Measurements from ENCODE around the gene GMPPB. TPM values are rescaled to one million over a fixed set of nuclear protein-coding genes. Genes with fewer than 3 reads are reported as not detected.
A peak's percentile ranks its signal among the peaks of the same experiment; 100 is the strongest.
"Not testable (repeated sequence)": the region's sequence is repeated elsewhere in the genome, so short reads cannot be mapped to it uniquely, and the experiment has no call there.

Gene GMPPB
- 22.8 TPM for total RNA-seq

DNA sequence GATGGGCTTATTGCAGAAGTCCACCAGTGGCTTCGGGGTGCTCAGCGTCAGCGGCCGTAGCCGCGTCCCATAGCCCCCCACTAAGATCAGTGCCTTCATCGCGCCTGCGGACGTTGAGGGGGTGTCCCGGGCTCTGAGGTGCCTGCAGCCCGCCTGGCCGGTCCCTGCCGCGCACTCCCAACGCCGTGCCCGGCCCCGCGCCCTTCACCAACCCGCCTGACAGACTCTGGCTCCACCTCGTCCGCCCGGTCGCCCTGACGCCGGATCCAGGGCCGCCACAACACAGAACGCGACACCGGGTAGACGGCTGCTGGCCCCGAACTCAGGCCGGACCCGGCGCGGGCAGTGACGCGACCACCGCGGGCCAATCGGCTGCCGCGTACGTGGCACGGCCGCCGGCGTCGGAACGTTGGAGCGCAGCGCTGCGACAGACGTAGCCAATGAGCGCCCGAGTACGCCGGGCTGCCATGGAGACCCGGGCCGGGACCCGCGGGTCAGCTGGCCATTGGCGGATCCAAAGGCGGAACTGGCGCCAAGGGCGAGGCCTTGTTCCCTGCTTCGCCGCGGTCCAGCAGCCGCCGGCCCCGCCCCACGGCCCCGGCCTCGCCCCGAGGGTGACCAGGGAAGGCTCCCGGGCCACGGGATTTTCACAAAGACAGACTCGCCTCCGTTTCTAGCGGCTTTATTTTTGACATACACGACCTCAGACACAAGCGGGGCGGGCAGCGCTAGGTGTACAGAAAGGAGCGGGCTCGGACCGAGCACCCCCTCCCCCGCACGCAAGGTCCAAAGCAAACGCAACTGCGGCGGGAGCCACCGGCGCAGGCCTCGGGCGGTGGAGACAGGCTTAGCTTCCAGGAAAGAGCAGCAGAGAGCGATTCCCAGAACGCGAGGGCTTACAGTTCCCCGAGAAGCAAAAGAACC, at the start of gene GMPPB:
Gene GMPPB (minus strand): TSS at position 324 of the 924 bp plus-strand sequence. CDS start 225 bp downstream, at position 99.
- peak; percentile 98 for DNase-seq

DNA sequence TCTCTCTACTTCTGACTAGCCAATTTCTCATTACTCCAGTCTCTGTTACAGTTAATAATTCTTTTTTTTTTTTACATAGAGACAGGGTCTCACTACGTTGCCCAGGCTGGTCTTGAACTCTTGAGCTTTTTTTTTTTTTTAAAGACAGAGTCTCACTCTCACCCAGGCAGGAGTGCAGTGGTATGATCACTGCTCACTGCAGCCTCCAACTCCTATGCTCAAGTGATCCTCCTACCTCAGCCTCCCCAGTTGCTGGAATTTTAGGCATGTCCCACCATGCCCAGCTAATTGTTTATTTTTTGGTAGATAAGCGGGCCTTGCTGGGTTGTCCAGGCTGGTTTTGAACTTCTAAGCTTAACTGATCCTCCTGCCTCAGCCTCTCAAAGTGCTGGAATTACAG, 49.0 kb upstream of the GMPPB start:
- no peak for DNase-seq

DNA sequence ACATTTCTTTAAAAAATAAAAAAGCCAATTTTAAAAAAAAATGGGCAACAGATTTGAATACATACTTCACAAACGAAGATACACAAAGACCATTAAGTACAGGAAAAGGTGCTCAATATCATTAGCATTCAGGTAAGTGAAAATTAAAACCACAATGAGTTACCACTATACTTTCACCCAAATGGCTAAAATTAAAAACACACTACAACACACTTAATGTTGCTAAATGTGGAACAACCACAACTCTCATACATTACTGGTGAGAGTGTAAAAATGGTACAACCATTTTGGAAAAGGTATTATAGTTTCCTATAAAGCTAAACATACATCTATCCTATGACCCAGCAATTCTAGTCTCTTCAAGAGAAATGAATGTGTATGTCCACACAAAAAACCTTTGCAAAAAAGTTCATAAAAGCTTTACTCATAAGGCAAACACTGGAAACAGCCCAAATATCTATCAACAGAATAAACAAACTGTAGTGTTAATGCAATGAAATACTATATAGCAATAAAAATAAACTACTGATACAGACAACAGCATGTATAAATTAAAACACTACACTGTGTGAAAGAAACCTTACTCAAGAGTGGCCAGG, 47.7 kb upstream of the GMPPB start:
- no peak for DNase-seq

DNA sequence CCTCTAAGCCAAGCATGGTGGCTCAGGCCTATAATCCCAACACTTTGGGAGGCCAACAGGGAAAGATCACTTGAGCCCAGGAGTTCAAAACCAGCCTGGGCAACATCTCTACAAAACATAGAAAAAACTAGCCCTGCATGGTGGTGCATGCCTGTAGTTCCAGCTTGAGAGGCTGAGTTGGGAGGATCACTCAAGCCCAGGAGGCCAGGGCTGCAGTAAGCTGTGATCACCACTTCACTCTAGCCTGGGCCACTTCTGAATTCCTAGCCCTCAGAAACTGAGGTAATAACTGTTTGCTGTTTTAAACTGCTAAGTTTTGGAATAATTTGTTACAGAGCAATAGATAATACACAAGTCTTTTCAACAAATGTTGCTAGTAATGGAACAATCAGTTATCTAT, 46.2 kb upstream of the GMPPB start:
- no peak for DNase-seq

DNA sequence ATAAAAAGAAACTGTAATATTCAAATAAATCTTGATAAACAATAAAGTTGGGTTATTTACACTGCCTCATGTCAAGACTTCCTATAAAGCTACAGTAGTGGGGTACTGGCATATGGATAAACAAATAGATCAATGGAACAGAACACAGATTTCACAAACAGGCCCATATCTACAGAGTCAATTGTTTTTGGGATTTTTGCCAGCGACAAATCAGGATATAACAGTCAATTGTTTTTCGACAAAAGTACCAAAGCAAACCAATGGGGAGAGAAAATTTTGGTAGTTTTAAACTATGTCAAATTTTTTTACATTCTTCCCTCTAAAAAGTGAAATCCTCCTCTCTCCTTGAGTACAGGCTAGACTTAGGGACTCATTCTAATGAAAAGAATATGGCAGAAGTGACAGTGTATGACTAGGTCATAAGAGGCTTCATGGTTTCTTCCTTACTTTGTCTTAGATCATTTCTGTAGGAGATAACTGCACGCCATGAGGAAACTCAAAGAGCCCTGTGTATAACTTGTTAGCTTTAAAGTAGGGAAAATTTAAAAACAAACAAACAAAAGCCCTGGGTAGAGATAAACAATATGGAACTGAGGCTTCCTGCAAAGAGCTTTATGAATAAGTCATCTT, 45.6 kb upstream of the GMPPB start:
- no peak for DNase-seq

DNA sequence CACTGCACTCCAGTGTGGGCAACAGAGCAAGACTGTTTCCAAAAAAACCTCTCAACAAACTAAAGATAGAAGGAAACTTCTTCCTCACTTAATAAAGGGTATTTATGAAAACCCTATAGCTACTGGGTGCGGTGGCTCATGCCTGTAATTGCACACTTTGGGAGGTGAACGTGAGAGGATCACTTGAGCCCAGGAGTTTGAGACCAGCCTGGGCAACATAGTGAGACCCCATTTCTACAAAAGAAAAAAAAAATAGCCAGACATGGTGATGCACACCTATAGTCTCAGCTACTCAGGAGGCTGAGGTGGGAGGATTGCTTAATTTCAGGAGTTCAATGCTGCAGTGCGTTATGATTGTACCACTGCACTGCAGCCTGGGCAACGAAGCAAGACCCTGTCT, 40.2 kb upstream of the GMPPB start:
- no peak for DNase-seq

DNA sequence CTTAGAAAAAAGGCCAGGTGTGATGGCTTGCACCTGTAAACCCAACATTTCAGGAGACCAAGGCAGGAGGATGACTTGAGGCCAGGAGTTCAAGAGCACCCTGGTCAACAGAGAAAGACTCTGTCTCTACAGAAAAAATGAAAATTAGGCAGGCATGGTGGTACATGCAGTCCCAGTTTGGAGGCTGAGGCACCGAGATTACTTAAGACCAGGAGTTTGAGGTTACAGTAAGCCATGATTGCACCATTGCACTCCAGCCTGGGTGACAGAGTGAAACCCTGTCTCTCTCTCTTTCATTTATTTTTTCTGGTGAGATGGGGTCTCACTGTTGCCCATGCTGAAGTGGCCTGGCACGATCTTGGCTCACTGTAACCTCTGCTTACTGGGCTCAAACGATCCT, 37.9 kb upstream of the GMPPB start:
- DNase-seq = no peak

DNA sequence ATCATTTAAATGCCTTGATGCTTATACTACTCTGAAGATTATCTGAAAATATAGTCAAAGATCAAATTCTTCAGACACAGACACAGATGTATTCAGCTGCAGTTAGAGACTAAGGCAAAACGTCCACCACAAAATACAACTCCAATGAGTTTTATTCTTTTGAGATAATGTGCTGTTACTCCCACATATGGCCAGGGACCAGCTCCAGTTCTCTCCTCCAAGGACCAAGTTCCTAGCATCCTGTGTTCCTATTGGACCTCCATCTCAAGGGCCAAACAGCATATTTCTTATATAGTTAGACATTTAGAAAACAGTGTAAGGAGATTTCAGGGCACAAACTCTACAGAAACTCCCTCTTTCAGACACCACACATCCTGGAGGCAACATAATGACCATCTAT, 35.5 kb upstream of the GMPPB start:
- DNase-seq = no peak

DNA sequence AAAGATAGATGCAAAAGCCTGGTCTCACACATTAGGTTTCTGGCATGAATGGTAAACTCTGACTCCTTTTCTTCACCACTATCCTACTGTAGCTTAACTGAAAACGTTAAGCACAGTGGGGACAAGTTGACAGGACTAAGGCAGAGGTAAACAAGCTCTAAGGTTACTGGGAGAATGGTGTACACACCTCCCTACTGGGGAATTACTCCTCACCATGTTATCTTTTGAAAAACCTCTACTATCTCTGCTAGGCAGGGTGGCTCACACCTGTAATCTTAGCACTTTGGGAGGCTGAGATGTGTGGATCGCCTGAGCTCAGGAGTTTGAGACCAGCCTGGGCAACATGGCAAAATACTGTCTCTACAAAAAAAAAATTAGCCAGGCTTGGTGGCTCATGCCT, 33.4 kb upstream of the GMPPB start:
- no peak for DNase-seq

DNA sequence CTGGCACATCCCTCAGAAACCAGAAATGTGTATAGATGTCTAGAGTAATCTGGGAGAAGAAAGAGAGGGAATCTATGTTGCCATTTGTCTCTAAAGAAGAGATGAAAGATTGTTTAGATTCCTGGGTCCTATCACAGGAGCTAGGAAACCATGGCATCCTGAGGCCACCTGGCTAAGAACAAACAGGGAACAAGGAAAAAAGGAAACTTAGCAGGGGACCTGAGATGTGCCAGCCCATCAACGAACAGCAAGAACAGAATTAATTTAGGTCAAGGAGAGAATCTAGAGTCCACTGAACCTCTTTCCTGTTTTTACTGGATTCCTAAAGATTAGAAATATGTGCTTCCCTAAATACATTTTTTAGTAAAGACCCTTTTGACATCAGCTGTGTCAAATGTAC, 32.3 kb upstream of the GMPPB start:
- no peak for DNase-seq

DNA sequence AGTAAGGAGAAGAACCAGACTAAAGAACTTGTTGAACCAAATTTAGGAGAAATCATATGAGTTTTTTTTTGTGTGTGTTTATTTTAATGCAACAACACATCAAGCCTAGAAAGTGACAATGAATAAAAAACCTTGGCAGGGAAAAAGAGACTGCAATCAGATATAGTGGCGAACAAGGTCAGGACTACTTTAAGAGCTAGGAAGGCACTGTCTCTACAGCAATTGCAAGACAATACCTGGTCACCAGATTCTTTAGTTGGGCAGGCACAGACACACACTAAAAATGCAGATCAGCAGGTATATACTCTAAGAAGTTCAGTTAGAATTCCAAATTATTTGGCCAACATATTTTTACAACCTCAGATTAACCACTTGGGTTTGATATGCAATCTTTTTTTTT, 30.8 kb upstream of the GMPPB start:
- no peak for DNase-seq

DNA sequence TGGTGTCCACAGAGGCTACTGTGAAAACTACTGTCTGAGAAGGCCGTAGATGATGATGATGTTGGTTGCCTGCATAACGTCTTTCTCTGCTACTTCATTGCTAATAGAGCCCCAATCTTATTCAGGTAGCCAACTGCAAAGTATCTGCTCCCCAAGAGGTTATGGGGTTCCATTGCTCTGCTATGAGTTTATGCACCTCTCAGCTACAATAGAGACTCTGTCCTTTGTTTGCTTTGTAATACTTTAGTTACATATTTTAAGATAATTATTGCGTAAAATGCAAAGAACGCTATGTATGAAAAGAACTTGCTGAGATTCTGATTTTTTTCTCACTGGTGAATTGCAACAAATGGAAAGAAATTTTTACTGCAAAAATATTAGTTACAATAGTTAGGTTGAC, 27.8 kb upstream of the GMPPB start:
- DNase-seq = no peak

DNA sequence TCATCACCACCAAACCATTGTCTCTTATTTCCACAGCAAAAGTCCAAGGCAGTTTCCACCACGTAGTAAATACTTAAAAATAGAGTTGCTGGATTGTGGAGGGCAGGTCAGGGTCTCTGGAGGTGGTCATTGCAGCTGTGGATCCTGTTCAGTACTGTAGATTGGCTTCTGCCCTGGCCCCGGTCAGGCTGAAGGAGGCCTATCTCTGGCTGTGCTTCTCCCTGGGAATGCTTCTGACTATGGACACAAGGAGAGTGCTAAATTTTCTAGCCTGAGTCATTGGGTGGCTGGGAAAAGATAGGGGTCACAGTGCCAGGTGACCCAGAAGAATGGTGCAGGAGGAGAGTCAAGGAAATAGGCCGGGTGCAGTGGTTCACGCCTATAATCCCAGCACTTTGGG, 26.3 kb upstream of the GMPPB start:
- DNase-seq = no peak

DNA sequence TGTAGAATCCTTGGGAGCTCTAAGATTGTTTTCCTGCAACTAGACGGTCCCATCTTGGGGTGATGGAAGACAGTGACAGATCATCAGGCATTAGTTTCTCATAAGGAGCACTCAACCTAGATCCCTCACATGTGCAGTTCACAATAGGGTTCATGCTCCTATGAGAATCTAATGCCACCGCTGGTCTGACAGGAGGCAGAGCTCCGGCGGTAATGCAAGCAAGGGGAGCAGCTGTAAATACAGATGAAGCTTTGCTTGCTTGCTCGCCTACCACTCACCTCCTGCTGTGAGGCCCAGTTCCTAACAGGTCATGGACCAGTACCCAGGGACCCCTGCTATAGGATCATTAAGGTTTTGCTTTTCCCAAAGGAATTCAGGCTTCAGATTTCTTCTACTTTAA, 25.1 kb upstream of the GMPPB start:
- not testable (repeated sequence) for DNase-seq

DNA sequence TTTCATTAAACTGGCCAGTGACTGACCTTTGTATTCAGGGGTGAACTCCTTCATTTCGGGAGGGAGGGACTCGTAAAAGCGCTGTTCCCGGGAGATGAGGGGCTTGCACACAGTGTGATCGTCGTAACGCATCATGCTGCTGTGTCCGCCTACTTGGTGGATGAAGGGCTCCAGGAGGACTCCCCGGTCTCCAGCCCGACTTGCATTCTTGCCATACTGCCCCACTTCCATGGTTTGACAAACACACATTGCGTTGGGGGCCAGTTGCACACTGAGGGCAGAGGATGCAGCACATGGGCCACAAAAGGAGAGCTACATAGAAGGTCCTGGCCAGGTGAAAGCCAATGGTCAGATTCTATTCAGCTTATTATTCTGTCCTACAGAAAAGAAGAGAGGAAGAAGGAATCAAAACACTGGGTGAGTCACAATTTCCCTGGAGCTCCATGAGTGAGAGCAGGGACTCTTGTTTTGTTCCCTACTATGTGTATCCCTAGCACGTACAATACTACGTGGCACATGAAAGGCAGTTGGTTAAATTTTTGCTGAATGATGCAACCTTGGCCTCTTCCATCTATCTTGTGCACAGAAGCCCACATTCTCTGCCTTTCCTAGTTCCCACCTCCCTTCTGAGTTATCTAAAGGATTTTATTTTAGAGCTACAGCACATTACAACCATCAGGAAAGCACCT, 24.2 kb upstream of the GMPPB start:
- DNase-seq = no peak

DNA sequence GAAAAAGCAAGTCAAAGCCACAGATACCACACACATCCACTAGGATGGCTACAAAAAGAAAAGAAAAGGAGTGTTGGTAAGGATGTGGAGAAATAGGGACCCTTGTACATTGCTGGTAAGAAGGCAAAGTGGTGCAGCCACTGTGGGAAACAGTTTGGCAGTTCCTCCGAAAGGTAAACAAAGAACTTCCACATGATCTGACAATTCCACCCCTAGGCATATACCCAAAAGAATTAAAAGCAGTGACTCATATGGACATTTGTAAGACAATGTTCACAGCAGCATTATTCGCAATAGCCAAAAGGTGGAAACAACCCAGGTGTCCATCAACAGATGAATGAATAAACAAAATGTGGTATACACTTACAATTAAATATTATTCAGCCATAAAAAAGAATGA, 22.2 kb upstream of the GMPPB start:
- no peak for DNase-seq

DNA sequence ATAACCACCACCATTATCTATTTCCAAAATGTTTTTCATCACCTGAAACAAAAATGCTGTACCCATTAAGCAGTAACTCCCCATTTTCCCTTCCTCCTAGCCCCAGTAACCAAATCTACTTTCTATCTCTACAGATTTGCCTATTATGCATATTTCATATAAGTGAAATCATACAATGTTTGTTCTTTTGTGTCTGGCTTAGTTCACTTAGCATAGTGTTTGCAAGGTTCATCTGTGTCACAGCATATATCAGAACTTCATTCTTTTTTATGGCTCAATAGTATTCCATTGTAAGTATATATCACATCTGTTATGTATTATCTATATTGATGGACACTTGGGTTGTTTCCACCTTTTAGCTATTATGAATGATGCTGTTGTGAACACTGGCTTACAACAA, 16.7 kb upstream of the GMPPB start:
- no peak for DNase-seq

DNA sequence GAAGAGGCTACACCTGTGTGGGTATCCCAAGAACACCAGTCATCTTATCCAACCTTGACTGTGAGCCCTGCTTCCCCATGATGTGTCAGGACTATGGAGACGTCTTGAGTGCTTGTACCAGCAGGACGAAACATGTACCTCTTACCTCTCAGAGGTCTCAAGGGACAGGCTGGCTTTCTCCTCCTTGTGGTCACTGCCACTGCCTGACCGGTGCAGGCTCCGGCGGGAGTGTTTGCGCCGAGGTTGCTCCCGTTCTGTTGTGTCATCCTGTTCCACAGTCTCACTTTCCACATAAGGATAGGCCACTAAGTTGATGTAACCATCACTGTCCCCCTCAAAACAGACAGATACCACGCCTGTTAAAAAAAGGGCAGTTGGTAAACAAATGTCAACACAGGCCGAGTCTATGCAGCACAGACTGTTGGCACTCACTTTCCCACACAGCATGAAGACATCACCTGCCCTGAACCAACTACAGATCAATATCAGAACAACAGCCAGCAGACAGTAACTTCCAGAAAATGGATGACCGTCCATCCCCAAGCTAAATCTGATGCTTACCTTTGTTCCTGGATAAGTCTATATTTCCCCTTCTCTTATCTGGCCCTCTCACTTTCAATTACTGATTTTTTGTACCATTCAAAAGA, 14.4 kb upstream of the GMPPB start:
- DNase-seq = no peak

DNA sequence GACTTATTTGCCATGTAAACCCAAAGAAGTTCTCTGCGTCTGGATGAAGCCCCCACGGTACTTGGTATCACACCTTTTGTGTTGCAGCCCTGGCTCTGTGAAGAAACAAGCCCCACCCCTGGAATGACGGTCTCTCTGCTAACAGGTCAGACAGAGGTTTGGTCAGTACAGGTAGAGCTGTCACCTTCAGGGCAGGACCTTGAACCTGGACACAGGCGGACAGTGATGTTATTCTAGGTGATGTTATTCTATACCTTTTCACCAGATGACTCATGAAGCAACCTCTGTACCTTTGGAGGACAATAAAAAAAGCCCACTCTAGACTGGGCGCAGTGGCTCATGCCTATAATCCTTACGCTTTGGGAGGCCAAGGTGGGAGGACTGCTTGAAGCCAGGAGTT, 11.0 kb upstream of the GMPPB start:
- no peak for DNase-seq

DNA sequence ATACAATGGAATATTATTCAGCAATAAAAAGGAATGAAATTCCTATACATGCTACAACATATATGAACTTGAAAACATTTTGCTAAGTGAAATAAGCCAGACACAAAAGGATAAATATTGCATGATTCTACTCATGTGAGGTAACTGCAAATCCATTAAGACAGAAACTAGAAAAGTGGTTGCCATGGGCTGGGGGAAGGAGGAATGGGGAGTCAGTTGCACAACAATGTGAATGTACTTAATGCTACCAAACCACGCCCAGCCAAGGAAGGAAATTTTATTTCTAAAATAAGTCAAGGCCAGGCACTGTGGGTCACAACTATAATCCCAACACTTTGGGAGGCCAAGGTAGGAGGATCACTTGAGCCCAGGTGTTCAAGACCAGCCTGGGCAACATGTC, 9.8 kb upstream of the GMPPB start:
- no peak for DNase-seq

DNA sequence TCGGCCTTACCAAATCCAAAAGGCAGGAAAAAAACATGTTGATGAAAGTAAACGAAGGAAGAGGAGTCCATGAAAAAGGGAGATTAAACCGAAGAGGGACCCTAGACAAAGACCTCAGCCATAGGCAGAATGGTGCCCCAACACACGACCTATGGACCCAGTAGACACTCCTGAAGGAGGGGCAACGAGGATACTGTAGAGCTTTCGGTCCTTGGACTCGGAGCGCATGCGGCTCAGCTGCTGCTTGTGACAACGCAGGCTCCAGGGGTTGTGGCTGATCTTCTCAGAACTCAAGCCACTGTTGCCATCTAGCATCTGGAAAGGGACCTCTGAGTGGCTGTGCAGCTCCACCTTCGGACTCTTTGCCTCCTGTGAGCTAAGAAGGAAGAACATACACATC, 8.8 kb upstream of the GMPPB start:
- no peak for DNase-seq

DNA sequence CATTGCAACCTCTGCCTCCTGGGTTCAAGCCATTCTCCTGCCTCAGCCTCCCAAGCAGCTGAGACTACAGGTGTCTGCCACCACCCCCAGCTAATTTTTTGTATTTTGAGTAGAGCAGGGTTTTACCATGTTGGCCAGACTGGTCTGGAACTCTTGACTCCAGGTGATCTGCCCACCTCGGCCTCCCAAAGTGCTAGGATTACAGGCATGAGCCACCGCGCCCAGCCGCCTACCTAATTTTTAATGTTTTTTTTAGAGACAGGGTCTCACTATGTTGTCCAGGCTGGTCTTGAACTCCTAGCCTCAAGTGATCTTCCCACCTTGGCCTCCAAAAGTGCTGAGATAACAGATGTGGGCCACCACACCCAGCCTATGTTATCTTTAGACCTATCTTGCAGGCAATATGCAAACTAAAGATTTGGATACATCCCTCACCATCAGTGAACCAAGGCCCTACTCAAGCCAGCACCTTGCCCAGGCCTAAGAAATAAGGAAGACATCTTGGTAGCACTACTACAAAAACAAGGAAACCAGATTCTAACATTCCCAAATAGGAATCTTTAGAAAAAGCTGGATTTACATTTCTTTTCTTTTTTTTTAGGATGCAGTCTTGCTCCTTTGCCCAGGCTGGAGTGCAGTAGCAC, 6.3 kb upstream of the GMPPB start:
- no peak for DNase-seq

Data from tongue (tissue), 2 donors.